Measurements from ENCODE around the gene OLFM4.
A peak's percentile ranks its signal among the peaks of the same experiment; 100 is the strongest.

The OLFM4 gene

GRCh38 chr13:53014495-53015443, 13.8 kb upstream of the OLFM4 start:
- no peak for DNase-seq (ENCODE audit: low read depth, low spot score)

- no peak for DNase-seq (ENCODE audit: low read depth, low spot score)
Measured at GRCh38 chr13:53015971-53016370, 12.6 kb upstream of the OLFM4 start.

DNA sequence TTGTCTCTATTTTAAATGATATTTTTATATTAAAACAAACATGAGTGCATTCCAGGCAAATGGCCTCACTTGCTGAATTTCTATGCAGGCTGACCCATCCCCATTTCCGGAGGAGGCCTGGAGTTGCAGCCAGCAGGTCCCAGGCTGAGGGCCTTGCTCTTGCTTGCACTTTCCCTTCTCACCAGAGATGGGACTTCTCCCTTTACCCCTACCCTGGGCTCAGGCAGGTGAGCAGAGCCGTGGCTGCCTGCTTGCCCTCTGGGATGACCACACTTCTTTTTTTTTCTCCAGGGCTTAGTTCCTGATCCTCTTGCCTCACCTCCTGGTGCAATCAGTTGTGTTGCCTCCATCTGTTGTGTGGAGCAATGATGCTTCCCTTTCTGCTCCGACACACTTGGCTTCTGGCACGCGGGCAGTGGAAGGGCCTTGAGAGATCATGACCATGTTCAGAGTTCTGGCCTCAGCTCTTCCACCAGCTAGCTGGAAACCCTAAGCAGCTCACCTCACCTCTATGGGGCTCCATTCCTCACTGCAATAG, 11.1 kb upstream of the OLFM4 start:
- no peak for DNase-seq (ENCODE audit: low read depth, low spot score)

GRCh38 chr13:53018690-53019647, 9.6 kb upstream of the OLFM4 start:
- no peak for DNase-seq (ENCODE audit: low read depth, low spot score)

- DNase-seq (ENCODE audit: low read depth, low spot score): no peak
Measured at GRCh38 chr13:53020764-53021335, 7.8 kb upstream of the OLFM4 start.

DNA sequence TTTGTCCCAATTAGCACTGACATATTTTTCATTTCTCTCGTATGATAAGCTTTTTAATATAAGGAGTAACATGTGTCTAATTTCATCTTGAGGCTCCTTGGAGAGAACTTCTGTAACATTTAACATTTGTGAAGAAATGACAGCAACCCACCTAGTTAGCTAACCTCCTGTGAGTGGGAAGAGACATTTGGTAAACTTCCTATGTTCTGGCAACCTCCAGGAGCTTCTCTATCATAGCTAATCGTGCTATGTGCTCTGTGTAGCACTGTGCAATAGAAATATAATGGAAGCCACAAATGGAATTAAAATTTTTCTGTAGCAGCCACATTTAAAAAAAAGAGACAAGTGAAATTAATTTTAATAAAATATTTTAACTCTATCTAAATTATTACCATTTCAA, 5.4 kb upstream of the OLFM4 start:
- no peak for DNase-seq (ENCODE audit: low read depth, low spot score)

DNA sequence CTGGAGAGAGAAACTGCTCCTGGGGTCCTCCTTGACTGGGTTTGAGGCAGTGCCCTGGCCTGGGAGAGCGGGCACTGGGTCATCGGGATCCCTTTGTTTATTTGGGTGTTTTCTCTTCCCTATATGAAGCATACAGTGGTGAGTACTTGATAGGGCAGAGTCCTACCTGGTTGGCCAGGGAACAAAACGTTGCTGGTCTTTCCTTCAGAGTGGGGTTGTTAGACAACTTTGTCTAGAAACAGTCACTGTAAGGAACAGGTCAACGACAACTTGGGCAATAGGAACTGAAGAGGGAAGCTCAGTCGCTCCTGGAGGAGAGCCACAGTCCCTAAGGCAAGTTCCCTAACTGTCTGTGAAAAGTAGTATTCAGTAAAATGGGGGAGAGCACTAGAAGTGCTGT, 550 bp upstream of the OLFM4 start:
- no peak for DNase-seq (ENCODE audit: low read depth, low spot score)

GRCh38 chr13:53032849-53033248, 4.2 kb downstream of the OLFM4 start:
- DNase-seq (ENCODE audit: low read depth, low spot score): no peak

GRCh38 chr13:53038993-53039392, 10.4 kb downstream of the OLFM4 start:
- DNase-seq (ENCODE audit: low read depth, low spot score): no peak

DNA sequence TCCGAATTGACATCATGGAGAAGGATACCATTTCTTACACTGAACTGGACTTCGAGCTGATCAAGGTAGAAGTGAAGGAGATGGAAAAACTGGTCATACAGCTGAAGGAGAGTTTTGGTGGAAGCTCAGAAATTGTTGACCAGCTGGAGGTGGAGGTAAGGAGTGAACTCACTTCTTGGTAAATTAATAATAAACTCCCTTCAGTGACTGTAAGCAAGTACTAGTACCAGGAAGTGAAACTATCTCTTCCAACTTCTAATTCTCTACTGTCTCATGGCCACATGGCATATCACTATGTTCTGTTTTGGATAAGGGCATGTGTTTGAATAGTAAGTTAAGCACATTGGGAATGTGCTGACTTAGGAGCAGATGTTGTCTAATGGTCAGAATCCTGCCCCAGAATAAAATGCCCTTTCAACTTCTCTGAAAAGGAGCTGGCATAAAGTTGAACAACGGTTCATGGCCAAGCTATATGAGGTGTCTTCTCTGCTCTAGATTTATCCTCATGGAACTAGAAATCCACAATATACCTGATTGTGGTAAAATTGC, 13.4 kb downstream of the OLFM4 start:
- no peak for DNase-seq (ENCODE audit: low read depth, low spot score)

DNA sequence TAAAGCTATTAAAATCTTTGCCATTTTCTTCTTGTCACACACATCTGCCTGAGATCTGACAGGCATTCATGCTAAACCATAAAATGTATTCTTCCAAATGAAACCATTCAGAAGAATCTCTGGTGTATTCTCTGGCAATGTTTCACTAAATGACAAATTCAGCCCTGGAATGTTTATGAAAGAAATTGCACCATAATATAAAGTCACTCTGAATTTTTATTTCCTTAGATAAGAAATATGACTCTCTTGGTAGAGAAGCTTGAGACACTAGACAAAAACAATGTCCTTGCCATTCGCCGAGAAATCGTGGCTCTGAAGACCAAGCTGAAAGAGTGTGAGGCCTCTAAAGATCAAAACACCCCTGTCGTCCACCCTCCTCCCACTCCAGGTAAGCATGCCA, 14.3 kb downstream of the OLFM4 start:
- no peak for DNase-seq (ENCODE audit: low read depth, low spot score)

- no peak for DNase-seq (ENCODE audit: low read depth, low spot score)
Measured at GRCh38 chr13:53043398-53043797, 14.8 kb downstream of the OLFM4 start.

DNA sequence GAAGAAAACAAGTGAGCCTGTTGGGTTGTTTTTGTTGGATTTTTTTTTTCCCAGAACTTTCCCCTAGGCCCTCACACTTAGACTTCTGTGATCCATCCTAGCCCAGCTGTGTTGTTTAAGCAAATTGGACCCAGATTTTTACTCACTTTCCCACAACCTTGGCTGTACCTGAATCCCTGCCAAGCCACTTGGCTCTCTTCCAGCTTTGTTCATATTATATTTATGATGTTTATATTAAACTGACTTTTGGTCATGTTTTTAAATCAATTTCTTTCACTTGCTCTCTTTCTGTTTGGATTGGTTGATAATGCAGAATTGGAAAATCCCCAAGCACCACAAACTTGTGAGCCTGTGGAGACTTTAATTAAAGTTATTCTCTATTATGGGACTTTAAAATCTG, 16.6 kb downstream of the OLFM4 start:
- peak; percentile 1 for DNase-seq (ENCODE audit: low read depth, low spot score)

DNA sequence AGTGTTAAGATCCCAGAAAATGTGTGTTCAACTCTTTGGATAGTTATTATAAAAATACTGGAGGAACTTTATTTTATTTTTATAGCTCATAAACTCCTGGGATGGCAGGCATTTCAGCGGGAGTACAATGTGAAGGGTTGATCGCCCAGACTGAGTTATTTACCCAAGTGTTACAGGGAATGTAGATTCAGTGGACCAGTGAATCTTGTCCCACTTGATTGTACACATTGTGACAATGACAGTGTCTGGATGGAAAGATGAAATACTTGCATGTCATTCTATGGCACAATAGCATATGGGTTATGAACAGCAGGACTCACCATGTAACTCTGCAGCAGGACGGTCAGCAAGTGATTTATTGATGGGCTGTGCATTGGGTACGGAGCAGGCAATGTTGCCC, 20.3 kb downstream of the OLFM4 start:
- DNase-seq (ENCODE audit: low read depth, low spot score): no peak

DNA sequence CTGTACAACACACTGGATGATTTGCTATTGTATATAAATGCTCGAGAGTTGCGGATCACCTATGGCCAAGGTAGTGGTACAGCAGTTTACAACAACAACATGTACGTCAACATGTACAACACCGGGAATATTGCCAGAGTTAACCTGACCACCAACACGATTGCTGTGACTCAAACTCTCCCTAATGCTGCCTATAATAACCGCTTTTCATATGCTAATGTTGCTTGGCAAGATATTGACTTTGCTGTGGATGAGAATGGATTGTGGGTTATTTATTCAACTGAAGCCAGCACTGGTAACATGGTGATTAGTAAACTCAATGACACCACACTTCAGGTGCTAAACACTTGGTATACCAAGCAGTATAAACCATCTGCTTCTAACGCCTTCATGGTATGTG, 21.5 kb downstream of the OLFM4 start:
- DNase-seq (ENCODE audit: low read depth, low spot score): peak; percentile 83

- DNase-seq (ENCODE audit: low read depth, low spot score): no peak
Measured at GRCh38 chr13:53052675-53053074, 24.1 kb downstream of the OLFM4 start.

DNA sequence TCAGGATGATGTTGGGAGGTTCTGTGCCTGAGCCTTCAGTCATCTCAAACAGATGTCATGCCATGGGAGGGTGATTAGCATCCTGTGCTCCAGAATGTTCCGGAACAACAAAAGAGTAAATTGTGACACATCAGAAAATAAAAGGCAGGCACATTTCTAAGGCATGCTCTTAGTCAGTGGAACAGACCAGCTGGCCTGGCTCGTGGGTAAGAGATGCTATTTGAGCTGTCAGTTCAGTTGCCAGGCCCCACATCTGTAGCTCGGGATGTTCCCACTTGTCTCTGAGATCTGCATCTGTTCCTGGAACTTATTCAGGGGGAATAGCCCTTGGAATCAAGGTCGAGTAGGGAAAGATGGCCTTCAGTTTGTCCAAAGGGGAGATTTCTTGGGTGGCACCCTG, 26.0 kb downstream of the OLFM4 start:
- DNase-seq (ENCODE audit: low read depth, low spot score): no peak

DNA sequence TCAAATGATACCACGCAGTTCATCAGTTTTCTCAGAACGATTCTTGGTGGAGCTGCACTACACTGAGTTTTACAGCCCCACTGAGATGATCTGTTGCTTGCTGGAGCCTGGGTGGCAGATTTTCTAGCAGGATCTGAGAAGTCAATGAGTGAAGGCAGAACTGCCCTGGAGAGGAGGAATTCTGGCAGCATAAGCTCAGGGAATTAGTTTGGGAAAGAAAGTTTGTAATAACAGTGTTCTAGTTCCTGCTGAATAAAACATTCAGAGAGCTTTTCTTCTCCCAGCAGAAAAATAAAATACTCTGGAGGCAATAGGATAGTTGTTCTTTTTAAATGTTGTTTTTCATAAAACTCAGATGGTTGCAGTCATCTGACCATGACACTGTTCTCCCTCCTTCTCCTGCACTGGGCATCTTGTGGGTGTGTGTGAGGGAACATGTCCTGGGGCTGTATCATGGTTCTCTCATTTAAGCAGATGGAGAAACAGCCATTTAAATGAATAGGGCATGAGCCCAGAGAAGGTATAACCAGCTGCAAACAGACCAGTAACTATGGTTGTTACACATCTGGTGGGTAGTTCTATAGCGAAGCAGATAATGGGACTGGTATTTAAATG, 29.6 kb downstream of the OLFM4 start:
- DNase-seq (ENCODE audit: low read depth, low spot score): no peak

DNA sequence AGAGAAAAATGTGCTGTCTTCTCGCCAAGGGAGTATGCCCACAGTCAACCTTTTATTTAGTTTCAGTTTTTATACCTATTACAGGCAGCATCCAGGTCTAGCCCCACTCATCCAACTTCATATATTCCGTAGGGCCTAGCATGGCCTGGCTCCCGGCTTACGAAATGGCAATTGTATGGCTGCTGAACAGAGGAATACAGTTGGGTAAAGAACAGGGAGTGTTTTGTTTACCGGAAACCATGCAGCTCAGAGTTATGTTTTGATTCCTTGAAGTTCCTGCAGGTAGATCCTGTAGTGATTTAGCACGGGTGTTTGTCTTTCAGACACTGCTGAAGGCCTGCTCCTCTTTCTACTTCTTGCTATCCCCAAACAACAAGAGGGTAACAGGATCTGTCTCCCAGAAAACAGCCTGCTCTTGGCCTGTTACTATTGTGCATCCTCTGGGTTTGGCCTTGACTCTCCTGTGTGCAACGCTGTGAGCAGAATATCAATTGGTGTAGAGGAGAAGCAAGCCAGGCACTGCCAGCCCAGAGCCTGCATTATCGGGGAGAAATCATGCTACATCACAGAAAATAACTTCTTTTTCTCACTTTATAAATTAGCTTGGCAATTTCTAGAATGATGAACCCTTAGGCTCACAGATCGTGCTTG, 32.4 kb downstream of the OLFM4 start:
- no peak for DNase-seq (ENCODE audit: low read depth, low spot score)

DNA sequence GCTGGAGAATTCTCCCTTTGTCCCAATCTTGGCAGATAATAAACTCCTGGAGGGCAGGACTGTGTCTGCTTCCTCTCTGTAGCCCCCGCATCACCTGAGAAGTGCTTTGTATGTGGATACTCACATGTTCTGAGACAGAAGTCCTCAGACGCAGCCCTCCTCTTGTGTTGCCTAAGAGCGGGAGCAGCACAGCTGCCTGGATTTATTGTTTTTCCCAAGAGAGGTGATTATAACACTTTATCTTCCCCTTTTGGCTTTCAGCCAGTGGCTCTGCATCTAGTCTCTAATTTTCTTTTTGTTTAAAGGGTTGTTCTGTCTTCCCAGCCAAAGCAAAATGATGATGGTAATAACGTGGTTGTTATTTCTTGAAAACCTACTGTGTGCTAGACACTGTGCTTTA, 36.1 kb downstream of the OLFM4 start:
- no peak for DNase-seq (ENCODE audit: low read depth, low spot score)

DNA sequence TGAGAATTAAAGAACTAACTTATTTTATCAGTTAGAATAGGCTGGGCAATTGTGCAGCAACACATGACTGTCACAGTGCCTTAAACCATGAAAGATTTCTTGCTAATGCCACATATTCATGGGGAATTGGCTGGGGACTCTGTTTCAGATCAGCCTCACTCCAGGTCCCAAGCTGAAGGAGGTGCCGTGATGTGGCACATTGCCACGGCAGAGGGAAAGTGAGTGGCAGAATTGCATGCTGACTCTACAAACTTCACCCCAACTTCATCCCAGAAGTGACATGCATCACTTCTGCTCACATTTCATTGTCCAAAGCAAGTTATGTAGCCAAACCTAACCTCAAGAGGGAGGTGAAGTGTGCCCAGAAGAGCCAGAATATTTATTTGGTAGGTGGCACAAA, 37.8 kb downstream of the OLFM4 start:
- no peak for DNase-seq (ENCODE audit: low read depth, low spot score)

All from astrocyte of the hippocampus (primary cell).